Left lung (tissue), 10 donors: ENCODE results near the gene AUTS2. TPM values are rescaled to one million over a fixed set of nuclear protein-coding genes. Genes with fewer than 3 reads are reported as not detected.
"Not testable (repeated sequence)": the region's sequence is repeated elsewhere in the genome, so short reads cannot be mapped to it uniquely, and the experiment has no call there.

Experiments
- ATAC-seq: fragments of 200-7000 bp; cut with Tn5 transposase; one replicate; pipeline ENCODE4 v1.9.1; 2020; ENCODE audit warnings: moderate library complexity
- DNase-seq, 4 donors: peaks; one replicate each; pipeline ENCODE4 v3.0.0-alpha.2; 2013 to 2020
- H3K27ac ChIP-seq, 2 donors: fragments of 200-600 bp; sonication (generic) in 1 of 2; one replicate each; pipeline versions ENCODE4 v1.5.0 to v1.8.0; 2020 to 2021
- H3K27me3 ChIP-seq, 2 donors: fragments of 200-600 bp; sonication (generic) in 1 of 2; one replicate each; pipeline versions ENCODE4 v1.5.0 to v1.8.0; 2020 to 2021
- H3K36me3 ChIP-seq, 2 donors: fragments of 200-600 bp; sonication (generic) in 1 of 2; one replicate each; pipeline versions ENCODE4 v1.5.0 to v1.8.0; 2020 to 2021
- H3K4me1 ChIP-seq, 2 donors: fragments of 200-600 bp; one replicate each; pipeline ENCODE4 v1.8.0; 2021
- H3K4me3 ChIP-seq, 2 donors: fragments of 200-600 bp; sonication (generic) in 1 of 2; one replicate each; pipeline versions ENCODE4 v1.5.0 to v1.8.0; 2020 to 2021; ENCODE audit warnings: mild to moderate bottlenecking in 1 of 2
- H3K9me3 ChIP-seq, 2 donors: fragments of 200-600 bp; sonication (generic) in 1 of 2; one replicate each; pipeline versions ENCODE4 v1.5.0 to v1.8.0; 2020 to 2021
- CTCF ChIP-seq, 2 donors: fragments of 200-600 bp; sonication (generic) in 1 of 2; IDR thresholded peaks; one replicate each; pipeline versions ENCODE4 v1.5.0 to v1.8.0; 2021; ENCODE audit warnings: antibody characterized with exemption in 2 of 2
- intact Hi-C, 2 donors: fragments of 100-400 bp; cut with DNase I; formaldehyde crosslinking; loops; one replicate each; pipeline versions ENCODE4 v1.11.2 to v1.14.2; 2022
- polyA plus RNA-seq, 6 donors: library from polyadenylated mRNA; unstranded; fragments of 120-200 nt; gene quantifications; one replicate each; pipeline ENCODE4 v1.2.1, GENCODE V29; 2013; ENCODE audit not compliant: insufficient read length in 6 of 6
- total RNA-seq, 2 donors: library from RNA; stranded (reverse); fragmentation: NEBNext Ultra II Directional; extraction: Animal tissue kit (Norgen Biotek cat#: 25700); gene quantifications; one replicate each; pipeline ENCODE4 v1.2.1, GENCODE V29; 2021
- donor health status: DM: no; HTN: yes; CAD: no.
- donor health status: DM: no; HTN: no; CAD: no.

AUTS2 gene
- total and polyA plus RNA-seq, 8 donors = 40.4 to 119 (median 103) TPM

DNA sequence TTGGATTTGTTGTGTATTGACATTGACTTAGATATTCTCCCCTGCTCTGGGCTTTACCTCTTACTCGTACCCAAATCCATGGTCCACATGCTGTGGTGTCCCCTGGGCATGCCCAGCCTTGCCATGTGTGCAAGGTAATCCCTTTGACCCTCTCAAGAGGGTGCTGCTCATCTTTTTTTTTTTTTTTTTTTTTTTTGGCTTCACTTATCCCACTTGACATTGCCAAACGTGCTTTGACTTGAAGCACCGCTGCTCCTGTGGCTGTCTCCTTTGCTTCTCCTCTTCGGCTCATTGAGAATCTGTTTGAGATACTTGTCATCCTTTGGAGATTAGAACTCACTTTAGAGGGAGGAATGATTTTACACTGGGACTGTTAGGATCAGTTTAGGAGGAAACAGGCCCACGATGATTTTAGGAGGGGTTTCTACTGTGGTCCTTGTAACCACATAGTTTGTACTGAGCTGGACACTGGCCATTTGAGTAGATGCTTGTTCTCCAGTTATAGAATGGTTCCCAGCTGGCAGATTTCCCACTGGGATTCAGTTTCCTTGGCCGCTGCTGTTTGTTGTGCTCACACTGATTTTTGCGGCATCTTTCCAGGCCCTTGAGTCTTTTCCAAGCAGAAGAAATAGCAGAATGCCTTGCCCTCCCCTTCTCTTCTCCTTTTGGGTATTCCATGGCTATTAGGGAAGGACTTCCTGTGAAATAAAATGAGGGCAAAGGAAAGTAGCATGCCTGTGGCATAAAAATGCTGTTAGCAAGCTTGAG is 184.8 kb downstream of the AUTS2 start:
- DNase-seq (peak in 3 of 4 donors; percentile 40 to 93 (median 92)), ATAC-seq (no peak)
- intact Hi-C loops = no loop called here
- Histone ChIP-seq H3K36me3 (no peaks in the 10 kb centered on the region), H3K27me3 (no peaks in the 10 kb centered on the region), H3K9me3 (no peaks in the 10 kb centered on the region), H3K27ac (no peak overlapping the region), H3K4me3 (no peak overlapping the region), H3K4me1 (peaks cover 0 to 3% of the 10 kb centered on the region in 2 donors)
- no peak for TF ChIP-seq CTCF (IDR thresholded peaks at IDR 0.05)

DNA sequence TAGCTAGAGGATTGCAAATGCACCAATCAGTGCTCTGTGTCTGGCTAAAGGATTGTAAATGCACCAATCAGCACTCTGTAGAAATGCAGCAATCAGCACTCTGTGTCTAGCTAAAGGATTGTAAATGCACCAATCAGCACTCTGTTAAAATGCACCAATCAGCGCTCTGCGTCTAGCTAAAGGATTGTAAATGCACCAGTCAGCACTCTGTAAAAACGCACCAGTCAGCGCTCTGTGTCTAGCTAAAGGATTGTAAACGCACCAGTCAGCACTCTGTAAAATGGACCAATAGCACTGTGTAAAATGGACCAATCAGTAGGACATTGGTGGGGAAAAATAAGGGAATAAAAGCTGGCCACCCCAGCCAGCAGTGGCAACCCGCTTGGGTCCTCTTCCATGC is 187.9 kb downstream of the AUTS2 start:
- intact Hi-C loops, ATAC-seq, H3K27me3 ChIP-seq, H3K36me3 ChIP-seq, H3K4me3 ChIP-seq, H3K9me3 ChIP-seq, H3K4me1 ChIP-seq, DNase-seq, H3K27ac ChIP-seq: not testable (repeated sequence)

DNA sequence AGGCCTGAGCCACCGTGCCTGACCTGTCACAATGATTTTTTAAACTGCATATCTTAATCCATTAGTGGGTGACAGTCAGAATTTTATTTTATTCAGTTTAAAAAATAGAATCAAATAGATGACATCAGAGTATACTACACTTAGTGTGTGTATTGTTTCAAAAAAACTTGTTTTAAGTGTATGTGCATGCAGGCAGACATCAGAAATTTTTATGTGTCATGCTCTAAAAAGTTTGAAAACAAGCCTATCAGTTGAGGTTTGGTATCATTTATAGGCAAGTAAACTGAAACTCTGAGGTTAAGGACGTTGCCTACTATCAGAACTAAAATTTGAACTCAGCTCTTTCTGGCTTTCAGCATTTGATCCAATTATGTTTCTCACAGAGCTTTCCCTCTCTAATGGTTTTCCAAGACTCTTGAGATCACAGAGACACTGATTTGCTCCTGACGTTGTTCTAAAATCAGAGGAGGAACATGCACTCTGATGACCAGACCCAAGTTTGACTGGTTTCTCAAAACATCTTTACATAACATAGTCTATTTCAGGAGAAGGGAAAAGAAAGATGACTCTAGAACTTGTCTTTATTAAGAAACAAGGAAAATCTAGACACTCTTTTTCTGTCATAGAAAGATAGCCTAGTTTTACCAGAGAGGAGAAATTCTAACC is 188.6 kb downstream of the AUTS2 start:
- no peak for ATAC-seq
- H3K36me3 ChIP-seq = no peaks in the 10 kb centered on the region
- H3K9me3 ChIP-seq = no peaks in the 10 kb centered on the region
- H3K4me1 ChIP-seq = peaks cover 0 to 7% of the 10 kb centered on the region in 2 donors
- no peaks in the 10 kb centered on the region for H3K27me3 ChIP-seq
- DNase-seq = no peak
- H3K4me3 ChIP-seq = no peak overlapping the region
- no peak for TF ChIP-seq CTCF (IDR thresholded peaks at IDR 0.05)
- intact Hi-C loops = no loop called here
- H3K27ac ChIP-seq = no peak overlapping the region

DNA sequence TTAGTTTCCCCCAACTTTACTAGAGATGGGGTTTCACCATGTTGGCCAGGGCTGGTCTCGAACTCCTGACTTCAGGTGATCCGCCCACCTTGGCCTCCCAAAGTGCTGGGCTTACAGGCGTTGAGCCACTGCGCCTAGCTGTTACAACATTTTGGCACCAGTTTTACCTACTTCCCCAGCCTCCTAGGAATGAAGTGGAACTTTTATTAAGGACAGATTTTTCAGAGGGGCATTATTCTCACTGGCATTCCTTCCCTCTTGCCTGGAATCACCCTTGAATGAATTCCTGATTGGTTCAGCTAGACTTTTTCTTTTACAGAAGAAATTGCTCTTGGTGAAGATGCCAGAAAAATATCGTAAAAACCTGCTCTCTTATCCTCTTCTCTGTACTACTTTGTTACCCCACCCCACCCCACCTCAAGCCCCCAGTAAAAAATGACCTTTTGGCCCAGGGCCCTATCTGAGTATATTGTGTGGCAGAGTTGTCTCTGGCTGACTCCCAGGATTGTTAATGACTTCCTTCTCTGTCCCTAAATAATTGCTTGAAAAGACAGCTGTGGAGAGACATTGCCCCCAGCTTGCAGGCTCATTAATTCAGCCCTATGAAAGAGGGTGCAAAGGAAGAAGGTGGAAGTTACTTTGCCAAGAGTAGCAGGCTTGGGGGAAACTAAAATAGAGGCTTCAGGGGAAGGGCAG is 189.6 kb downstream of the AUTS2 start:
- H3K27ac ChIP-seq = no peak overlapping the region
- no peak for TF ChIP-seq CTCF (IDR thresholded peaks at IDR 0.05)
- no peak for ATAC-seq
- intact Hi-C loops = no loop called here
- peaks cover 0 to 7% of the 10 kb centered on the region in 2 donors for H3K4me1 ChIP-seq
- no peaks in the 10 kb centered on the region for H3K9me3 ChIP-seq
- DNase-seq = no peak
- no peak overlapping the region for H3K4me3 ChIP-seq
- no peaks in the 10 kb centered on the region for H3K27me3 ChIP-seq
- H3K36me3 ChIP-seq = no peaks in the 10 kb centered on the region

GRCh38 chr7:69789563-69789962 is 191.3 kb downstream of the AUTS2 start:
- no peak for TF ChIP-seq CTCF (IDR thresholded peaks at IDR 0.05)
- no peaks in the 10 kb centered on the region for H3K9me3 ChIP-seq
- H3K27me3 ChIP-seq = no peaks in the 10 kb centered on the region
- no peak for DNase-seq
- intact Hi-C loops = no loop called here
- no peak overlapping the region for H3K4me3 ChIP-seq
- H3K36me3 ChIP-seq = no peaks in the 10 kb centered on the region
- H3K4me1 ChIP-seq = peaks cover 0 to 7% of the 10 kb centered on the region in 2 donors
- ATAC-seq = no peak
- no peak overlapping the region for H3K27ac ChIP-seq
